HL-60 (cell line): ENCODE data around the gene PRM1.

Source experiments
- CTCF ChIP-seq: IDR thresholded peaks from one replicate; pipeline ENCODE4 v1.5.1; 2011; ENCODE audit warnings: low read length, control low read depth, inconsistent platforms; ENCODE audit not compliant: insufficient read depth
- TF ChIP-seq, protein P1 (sequence below): IDR thresholded peaks from 2 replicates; pipeline ENCODE4 v1.6.1; 2012; ENCODE audit warnings: low read depth; ENCODE audit not compliant: insufficient replicate concordance

DNA sequence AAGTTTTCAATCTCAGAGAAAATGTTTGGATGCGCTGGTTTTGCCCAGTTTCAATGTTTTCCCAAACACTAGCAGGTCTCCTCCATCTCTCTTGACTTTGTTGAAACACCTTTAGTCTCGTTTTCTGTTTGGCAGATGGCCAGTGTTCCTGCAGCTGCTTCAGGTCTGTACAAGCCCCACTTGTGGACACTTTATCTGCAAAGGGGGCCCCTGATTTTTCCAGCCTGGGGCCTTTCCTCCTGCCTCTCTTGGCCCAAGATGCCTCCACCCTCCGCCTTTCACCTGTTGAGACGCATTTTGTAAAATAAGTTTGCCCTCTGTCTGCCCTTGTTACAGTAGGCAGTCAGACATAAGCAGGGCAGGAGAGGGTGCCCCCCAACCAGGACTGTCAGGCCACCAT is 21.8 kb upstream of the PRM1 start:
- TF ChIP-seq CTCF: no peak
- TF ChIP-seq, protein P1, sequence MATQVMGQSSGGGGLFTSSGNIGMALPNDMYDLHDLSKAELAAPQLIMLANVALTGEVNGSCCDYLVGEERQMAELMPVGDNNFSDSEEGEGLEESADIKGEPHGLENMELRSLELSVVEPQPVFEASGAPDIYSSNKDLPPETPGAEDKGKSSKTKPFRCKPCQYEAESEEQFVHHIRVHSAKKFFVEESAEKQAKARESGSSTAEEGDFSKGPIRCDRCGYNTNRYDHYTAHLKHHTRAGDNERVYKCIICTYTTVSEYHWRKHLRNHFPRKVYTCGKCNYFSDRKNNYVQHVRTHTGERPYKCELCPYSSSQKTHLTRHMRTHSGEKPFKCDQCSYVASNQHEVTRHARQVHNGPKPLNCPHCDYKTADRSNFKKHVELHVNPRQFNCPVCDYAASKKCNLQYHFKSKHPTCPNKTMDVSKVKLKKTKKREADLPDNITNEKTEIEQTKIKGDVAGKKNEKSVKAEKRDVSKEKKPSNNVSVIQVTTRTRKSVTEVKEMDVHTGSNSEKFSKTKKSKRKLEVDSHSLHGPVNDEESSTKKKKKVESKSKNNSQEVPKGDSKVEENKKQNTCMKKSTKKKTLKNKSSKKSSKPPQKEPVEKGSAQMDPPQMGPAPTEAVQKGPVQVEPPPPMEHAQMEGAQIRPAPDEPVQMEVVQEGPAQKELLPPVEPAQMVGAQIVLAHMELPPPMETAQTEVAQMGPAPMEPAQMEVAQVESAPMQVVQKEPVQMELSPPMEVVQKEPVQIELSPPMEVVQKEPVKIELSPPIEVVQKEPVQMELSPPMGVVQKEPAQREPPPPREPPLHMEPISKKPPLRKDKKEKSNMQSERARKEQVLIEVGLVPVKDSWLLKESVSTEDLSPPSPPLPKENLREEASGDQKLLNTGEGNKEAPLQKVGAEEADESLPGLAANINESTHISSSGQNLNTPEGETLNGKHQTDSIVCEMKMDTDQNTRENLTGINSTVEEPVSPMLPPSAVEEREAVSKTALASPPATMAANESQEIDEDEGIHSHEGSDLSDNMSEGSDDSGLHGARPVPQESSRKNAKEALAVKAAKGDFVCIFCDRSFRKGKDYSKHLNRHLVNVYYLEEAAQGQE: no peak
